NK-92 (cell line): ENCODE results near the gene SCNM1.
A peak's percentile ranks its signal among the peaks of the same experiment; 100 is the strongest.
"Not testable (repeated sequence)": the region's sequence is repeated elsewhere in the genome, so short reads cannot be mapped to it uniquely, and the experiment has no call there.

Experiments used
- DNase-seq: peaks from one replicate; lab custom pipeline; 2025; ENCODE audit not compliant: unreplicated experiment; lab: John Stamatoyannopoulos, UW

SCNM1 gene

GRCh38 chr1:151193304-151193703 lies 27.4 kb downstream of the SCNM1 start:
- DNase-seq, result no peak

- DNase-seq, result no peak
Observed at GRCh38 chr1:151193856-151194255, 27.9 kb downstream of the SCNM1 start.

- DNase-seq, result not testable (repeated sequence)
Observed at GRCh38 chr1:151194894-151195594, 29.1 kb downstream of the SCNM1 start.

GRCh38 chr1:151196292-151196800 lies 30.4 kb downstream of the SCNM1 start:
- no peak for DNase-seq

- DNase-seq, result no peak
Observed at GRCh38 chr1:151197863-151198253, 31.9 kb downstream of the SCNM1 start.

GRCh38 chr1:151198254-151199127 lies 32.5 kb downstream of the SCNM1 start, which contains the start of gene PIP5K1A:
TSS of gene PIP5K1A (plus strand) at chr1:151198552. CDS start at chr1:151198997, 445 bp downstream.
- peak; percentile 95 for DNase-seq

- DNase-seq, result no peak
Observed at GRCh38 chr1:151199873-151200581, 34.1 kb downstream of the SCNM1 start.

GRCh38 chr1:151205381-151205965 lies 39.5 kb downstream of the SCNM1 start:
- not testable (repeated sequence) for DNase-seq

- no peak for DNase-seq
Observed at GRCh38 chr1:151210830-151211229, 44.9 kb downstream of the SCNM1 start.

- no peak for DNase-seq
Observed at GRCh38 chr1:151211972-151212705, 46.2 kb downstream of the SCNM1 start.

- no peak for DNase-seq
Observed at GRCh38 chr1:151213560-151213959, 47.6 kb downstream of the SCNM1 start.
